Hematopoietic multipotent progenitor cell treated with erythropoietin and hydrocortisone succinate and interleukin-3 and kit ligand, for 6 days (in vitro differentiated cells): Measurements from ENCODE around the gene PITPNM3.

Experiments used
- DNase-seq: peaks from one replicate; pipeline ENCODE4 v3.0.0-alpha.2; 2015

Gene PITPNM3

DNA sequence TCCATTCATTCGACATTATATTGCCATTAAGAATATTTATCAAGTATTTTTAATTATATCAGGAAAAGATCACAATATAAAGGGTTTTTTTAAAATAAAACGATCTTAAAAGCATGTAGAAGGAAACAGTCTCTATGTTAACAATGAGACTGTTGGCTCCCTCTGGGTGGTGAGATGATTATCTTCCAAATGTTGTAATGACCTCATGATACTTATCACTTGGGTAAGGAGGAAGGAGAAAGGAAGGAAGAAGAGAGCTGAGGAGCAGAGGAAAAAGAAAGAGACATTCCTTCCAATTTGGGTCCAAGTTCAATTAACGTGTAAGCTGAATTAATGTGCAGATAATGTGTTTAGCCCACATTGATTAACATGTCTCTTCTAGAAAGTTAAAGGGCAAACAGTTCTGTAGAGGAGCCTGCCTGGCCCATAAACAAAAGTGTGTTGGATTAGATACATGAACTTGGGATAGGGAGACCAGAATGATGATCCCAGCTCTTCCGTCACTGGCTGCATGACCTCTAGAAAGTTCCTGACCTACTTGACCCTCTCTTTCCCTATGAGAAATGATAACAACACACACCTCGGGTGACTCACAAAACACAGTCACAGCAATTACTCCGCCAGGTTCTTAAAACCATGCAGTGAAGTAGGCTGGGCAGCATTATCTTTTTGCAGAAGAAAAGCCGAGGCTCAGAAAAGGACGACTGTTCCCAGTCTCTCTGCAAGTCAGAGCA, 80.1 kb downstream of the PITPNM3 start:
- DNase-seq, result peak; percentile 24

DNA sequence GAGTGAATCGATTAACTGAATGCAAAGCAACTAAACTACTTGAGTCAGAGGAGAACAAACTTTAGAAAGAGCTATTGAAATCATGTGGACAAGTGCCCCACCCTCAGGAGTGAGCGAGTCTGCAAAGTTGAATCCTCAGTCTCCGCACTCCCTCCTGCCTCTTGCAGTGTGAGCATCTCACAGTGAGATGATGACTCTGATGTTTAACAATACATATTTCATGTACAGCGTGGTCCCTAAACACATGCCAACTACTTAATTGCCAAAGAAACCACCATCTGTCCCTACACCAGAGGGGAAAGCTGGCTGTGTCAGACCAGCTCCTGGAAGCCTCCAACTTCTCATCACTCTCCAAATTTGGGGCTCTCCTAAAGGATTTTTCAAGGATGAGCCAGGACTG, 80.9 kb downstream of the PITPNM3 start:
- DNase-seq, result no peak

DNA sequence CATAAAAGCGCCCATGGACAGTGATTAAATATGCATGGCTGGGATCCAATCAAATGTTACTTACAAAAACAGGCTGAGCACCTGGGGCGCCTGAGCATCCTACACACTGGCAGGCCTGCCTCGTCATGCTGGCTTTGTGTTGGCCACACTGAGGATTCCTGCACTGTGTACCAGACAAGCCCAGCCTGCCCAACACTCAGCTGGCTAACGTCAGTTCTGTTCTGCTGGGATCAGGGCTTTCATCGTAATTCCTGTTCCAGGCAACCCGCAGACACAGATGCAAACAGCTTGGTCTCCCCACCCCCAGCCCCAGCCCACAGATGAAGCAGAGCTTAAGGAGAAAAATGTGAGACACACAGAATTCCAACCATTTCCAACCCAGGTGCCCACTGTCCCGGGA, 81.4 kb downstream of the PITPNM3 start:
- no peak for DNase-seq

DNA sequence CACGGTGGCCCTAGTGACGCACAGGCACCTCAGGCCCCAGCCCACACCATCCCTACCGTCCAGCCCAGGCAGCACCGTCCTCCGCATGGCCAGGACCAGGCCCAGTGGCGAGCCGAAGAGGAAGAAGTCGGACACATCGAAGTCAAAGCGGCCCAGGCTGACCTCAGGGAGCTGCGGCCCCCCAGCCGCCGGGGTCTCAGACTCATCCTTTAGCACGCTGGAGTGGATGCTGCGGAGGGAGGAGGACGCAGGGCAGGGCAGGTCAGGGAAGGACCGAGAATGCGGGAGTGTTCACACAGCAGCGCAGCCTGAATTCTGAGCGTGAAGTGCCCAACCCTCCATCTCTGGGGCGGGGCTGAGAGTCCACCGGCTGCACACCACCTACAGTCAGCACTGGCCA, 82.0 kb downstream of the PITPNM3 start:
- DNase-seq, result no peak

DNA sequence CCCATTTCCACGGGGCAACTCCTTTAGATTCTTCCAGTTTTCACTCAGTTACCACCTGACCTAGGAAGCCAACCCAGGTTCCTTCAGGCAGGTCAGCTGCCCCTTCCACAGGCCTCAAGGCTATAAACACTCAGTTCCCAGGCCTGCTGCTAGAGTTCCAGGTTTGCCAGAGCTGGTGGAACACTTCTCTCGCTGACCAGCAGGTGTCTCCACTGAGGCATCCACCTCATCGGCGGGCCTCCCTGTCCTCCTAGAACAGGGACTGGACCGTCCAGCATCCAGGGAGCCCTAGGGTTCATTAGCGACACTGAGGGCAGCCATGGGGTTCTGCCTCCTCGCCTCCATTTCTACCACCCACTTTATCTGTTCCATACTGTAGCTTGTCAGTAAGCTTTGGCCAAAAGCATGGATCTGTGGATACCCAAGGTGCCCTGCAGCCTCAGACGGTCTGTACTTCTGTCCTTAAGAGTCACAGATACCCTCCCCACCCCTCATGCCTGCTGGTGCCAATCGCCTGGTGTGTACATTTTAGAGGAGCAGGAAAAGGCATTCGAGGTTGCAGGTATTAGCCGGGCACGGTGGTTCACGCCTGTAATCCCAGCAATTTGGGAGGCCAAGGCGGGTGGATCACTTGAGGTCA, 83.1 kb downstream of the PITPNM3 start:
- peak; percentile 73 for DNase-seq

DNA sequence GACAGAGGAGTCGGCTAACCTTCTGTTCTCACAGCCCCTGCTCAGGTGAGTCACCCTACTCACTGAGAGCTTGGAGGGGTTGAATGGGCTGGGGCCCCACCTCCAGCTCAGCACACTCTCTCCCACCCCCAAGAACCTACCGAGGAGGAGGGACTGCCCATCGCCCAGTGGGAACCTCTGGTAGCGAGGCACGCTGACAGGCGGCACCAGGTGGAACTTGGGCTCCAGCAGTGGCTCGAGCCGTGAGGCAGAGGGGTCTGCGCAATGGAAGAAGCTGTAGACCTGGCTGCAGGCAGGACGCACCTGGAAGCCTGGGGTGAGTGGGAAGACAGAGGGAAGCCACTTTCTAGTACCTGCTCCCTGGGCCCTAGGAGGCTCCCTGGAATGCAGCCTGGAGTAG, 83.8 kb downstream of the PITPNM3 start:
- no peak for DNase-seq

DNA sequence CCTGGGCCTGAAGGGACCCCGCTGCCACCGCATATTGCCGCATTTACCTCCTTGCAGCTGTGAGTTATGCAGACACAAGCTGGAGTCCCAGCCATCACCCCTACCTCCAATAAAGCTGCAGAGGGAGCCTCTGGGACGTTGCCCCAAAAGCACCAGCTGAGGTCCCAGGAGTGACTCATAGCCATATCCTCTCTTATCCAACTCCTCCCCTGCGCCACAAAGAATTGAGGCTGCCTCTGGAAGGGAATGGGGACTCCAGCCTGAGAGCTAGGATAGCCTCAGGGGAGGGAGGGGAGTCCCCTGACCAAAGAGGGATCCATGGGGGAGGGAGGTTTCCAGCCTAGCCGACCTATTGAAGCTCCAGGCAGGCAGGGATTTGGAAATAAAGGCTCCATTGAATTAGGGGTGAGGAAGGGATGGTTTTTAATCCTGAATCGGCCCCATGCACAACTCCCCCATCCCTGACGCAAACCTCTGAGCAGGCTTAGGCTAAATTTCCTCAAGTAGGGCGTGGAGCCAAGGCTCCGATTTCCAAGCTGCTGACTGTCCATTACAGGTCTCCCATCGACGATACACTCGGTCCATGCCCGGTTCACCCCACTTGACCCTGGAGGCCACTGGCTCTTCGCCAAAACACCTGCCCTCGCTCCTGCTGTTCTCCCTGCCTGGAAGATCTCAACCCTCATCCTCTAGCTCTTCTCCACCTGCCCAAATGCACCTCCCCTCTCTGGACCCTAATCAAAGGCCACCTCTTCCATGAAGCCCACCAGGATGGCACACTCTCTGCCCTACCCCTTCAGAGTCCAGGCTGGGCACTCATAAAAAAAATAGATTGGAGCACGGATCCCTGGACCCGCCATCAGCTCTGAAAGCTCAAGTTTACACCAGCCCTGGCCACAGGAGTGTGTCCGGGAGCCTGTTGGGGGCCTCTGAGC, 84.6 kb downstream of the PITPNM3 start:
- DNase-seq, result no peak

DNA sequence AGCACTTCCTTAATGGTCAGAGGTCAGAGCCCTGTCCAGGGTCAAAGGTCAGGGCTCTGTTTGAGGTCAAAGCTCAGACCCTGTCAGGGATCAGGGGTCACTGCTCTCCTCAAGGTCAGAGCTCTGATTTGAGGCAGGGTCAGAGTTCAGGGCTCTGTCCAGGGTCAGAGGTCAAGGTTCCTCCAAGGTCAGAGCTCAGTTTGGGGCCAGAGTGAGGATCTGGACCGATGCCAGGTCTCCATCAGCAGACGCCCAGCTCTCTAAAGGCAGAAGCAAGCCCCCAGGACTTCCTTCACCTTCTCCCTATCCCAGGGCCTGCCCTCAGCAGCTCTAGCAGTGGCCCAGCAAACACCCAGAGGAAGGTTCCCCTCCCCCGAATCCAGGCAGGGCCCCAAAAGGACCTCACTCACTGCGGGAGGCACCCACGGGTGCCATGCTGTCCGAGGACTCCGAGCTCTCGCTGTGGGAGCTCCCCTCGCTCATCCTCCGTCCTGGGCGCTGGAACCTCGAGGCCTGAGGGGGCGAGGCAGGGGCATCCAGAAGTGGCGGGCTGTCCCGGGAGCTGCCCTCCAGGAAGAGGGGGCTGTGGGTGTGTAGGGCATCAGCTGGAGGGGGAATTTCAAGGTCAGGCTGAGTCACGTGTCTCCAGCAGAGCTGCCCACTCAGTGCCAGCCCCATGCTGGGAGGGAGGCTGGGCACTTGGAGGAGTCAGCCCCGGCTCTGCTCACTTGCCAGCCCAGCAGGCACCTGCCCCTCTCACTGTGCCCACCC, 85.4 kb downstream of the PITPNM3 start:
- no peak for DNase-seq

DNA sequence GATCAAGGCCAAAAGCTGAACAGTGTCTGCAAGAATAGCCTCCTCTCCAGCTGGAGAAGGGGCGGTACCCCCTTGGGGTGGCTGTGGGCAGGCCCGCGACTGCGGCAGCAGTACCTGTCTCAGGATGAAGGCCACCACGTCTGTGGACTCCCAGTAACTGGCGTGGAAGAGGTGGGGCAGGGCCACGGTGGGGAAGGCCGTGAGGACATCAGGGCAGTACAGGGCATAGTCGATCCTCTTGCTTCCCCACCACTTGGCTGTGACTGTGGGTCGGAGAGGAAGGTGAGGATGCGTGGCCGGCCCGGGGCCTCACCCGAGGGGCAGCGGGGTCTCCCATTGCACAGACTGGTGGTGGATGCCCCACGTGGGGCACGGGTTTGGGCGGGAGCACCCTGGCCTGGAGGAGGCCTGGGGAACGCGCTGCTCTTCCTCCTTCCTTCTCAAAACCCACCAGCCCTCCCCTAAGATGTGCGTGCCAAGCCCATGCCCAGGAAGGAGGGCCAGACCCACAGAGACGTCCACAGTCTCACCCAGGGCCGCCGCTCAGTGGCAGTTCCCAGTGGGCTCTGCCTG, 86.1 kb downstream of the PITPNM3 start:
- DNase-seq, result no peak

DNA sequence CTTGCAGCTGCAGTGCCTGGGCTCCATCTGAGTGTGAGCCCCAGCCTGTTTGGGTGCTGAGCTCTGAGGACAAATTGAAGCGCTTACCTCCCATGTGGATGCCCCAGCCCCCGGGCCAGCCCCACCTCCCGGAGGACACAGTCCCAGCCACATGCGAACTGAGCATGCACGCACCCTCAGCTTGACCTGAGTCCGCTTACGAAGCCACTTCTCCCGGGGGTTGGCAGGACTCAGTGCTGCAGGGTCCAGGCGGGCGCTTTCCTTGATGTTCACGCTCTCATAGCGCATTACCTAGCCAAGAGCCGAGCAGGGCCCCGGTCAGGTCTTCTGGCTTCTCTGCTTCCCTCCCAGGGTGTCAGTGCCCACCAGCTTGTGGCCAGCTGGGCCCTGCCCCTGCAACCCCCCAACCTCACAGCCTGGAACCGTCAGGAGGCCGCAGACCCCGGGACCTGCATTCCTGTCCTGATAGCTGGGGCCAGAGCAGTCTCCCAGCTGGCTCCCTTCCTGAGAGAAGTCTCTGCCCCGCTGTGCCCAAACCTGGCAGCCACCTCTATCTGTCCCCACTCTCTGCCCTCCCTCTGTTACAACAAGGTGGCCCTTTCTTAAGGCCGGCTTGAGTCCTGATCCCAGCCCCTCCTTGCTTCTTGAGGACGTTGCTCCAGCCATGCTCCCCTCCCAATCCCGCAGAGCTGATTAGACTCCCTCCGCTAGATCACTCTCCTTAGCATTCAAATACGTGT, 88.1 kb downstream of the PITPNM3 start:
- DNase-seq, result no peak

DNA sequence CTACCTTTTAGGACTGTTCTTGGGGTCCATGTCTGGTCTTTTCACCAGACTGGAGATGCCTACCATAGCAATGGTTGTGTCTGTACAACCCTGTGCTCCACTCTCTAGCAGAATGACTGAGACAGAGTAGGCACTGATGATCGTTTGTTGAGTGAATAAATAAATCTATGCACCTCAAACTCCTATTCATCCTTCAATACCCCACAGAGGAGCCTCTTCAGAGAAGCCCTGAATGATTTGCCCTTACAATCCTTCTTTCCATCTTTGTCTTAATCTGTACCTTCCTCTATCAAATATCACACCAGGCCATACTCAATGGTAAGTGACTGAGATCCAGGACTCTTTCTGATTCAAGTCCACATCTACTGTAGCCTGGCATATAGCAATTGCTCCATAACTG, 88.8 kb downstream of the PITPNM3 start:
- DNase-seq, result no peak

DNA sequence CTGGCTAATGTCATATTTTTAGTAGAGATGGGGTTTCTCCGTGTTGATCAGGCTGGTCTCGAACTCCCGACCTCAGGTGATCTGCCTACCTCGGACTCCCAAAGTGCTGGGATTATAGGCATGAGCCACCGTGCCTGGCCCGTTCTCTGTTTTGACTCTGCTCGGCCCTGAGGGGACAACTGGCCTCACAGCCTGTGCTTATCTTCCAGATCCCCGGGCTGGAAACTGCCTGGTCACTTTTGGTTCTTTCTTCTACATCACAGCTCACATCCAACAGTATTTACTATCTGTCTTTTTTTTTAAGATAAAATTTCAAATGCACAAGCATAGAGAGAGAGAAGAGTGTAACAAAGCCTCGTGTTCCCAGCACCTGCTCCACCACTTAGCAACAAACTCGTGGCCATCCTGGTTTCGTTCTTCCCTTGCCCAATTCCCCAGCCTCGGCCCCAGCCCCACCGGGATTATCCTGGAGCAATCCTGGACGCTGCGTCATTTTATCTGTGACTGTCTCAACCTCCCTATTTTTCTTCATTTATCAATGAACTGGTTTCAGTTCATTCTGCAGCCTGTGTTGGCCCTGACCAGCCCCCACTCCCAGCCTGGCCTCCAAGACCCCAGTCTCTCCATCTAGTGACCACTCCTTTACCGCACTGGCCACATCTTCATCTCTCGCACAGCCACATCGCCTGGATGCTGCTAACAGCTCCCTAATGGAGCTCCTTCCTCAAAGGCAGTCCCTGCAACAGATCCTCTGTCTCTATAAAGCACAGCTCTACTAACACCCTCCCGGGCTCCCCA, 91.0 kb downstream of the PITPNM3 start:
- DNase-seq, result no peak

DNA sequence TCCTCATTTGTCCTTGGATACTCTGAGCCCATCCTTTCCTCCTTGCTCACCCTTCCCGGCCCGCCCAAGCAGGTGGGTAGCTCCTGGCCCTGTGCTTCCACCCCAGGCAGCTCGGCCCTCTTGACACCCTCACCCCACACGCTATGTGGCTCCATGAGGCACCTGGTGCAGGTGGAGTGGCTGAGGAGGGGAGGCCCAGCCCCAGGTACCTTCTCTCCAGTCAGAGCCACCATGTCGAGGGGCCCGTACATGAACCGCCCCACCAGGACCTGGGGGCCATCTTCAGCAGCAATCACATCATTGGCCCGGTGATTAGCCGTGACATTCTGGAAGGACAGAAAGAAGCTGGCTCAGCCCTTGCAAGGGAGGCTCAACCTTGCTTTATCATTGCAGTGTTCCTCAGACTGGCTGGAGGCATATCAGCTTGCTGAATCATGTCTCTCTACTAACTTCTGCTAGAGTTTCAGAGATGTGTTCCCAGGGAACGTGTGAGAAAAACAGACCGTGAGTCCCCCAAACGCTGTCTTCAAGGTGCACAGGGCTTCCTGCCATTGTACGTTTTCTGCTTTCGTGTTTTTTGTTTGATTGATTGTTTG, 91.8 kb downstream of the PITPNM3 start:
- no peak for DNase-seq

DNA sequence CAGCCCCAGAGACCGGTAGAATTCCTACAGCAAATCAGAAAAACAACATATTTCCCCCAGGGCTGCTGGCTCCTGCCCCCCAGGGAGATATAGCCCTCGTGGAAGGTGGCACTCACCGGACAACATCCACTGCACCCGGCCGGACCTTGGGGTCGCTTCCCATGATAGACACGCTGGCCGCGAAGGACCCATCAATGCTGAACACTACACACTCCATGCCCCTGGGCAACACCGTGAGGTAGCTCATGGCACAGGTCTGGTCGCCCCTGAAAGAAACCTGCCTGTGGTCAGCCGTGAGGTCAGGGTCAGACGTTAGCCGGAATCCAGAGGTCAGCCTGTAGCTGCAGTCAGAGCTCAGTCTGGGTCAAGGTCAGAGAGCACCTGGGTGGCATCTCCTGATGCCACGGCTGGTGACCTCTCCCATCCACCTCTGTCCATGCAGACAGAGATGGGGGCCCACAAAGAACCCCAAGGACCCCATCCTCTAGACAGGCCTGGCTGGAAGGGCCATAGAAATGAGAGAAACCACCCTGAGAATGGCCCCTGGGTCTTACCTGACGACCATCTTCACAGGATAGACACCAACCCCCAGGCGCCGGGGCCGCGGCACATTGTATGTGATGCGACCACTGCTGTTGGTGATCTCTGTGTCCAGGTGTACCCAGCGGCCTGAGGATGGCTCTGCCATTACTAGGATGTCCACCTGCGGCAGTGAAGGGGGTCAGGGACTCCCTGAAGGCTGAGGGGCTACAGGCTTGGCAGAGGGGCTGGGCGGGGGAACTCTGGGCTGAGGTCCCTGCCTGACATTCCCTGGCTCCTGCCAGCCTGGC, 92.5 kb downstream of the PITPNM3 start:
- DNase-seq, result no peak

DNA sequence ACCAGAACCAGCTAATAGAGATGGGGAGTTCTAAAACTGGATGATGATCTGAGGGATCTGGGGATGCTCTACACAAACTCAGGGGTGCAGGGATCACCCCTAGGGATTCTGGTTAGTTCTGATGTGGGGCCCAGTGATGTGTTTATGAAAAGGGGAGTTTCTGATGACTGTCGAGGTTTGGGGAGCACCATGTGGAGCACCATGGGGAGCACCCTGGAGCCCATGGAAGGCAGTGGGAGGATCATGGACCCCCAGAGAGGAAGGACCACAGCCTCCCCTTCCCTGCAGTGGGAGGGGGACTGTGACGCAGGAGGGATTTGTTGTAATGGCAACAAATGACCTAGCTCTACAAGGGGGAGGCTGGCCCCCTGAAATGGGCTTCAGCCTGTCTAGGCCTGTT, 93.7 kb downstream of the PITPNM3 start:
- no peak for DNase-seq

DNA sequence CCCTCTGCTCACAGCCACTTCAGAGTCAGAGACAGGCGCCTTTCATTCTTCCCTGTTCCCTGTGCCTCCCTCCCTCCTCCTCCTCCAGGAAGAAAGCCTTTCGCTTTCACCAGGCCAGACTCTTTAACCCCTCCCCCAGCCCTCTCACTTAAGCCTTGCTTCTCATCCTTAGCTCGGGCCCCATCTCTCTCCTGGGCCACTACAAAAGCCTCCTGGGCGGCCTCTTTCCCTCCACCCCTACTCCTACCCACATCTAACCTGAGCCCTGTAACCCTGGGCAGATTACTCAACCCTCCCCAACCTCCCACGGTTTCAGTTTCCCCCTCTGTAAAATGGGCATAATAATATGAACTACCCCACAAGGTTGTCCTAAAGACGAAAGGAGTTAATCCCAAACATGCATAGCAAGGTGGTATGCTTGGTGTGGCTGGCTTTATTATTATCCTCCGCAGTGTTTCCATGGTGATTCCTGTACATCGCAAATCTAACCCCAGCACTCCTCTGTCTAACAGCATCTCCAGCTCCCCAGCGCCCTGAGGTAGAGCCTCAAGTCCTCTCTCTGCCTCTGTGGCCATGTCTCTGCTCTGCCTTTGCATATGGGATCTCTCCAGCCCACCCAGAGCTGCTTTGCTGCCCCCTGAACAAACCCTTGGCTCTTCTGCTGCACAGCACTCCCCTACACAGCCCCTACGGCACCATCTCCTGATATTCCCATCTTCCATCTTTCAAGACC, 94.4 kb downstream of the PITPNM3 start:
- no peak for DNase-seq

DNA sequence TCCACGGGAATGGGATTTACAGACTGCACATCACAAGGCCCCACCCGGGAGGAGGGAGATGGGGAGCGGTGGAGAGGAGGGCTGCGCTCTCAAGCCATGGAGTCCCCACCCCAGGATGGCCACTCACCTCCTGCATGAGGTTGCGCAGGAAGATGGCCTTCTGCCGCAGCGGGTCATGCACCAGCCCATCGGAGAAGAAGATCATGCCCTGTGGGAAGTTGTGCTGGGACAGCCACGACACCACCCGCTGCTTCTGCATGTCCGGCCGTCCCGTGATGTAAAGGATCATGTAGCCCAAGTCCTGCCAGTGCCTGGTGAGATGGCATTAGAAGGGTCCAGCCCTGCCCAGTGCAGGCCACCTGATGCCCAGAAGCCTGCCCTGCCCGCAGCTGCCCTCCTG, 95.1 kb downstream of the PITPNM3 start:
- DNase-seq, result no peak

DNA sequence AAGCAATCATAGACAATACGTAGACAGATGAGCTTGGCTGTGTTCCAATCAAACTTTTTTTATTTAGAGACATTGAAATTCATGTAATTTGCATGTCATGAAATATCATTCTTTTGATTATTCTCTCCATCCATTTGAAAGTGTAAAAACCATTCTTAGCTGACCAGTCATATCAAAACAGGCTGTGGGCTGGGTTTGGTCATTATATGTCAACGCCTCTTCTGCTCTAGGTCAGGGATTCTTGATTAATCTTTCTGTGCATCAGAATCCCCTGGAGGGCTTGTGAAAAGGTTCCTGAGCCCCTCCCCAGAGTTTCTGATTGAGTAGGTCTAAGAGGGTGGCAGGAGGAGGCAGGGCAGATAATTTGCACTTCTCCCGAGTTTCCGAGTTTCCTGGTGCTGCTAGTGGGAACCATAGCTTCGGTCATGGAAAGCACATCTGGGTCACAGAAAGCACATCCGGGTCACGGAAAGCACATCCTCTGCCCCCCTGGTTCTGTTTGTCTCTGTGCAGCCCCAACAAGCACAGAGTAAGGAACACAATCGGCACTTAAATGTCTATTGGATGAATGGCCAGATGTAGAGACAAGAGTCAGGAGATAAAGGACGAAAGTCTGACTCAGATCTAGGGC, 95.7 kb downstream of the PITPNM3 start:
- no peak for DNase-seq
